Thymus (tissue), 11 donors: ENCODE results near the gene MMS22L. TPM values are rescaled to one million over a fixed set of nuclear protein-coding genes. Genes with fewer than 3 reads are reported as not detected.

Experiments used
- DNase-seq, 9 donors: peaks; one replicate each; pipeline ENCODE4 v3.0.0-alpha.2; 2013; ENCODE audit warnings: low spot score in 9 of 9, low read depth in 6 of 9, missing footprints in 1 of 9
- H3K27ac ChIP-seq, 2 donors: one replicate each; pipeline ENCODE4 v1.5.1; 2013; ENCODE audit warnings: control low read depth in 1 of 2, low read depth in 1 of 2, low read length in 1 of 2, mild to moderate bottlenecking in 1 of 2, moderate library complexity in 1 of 2
- H3K27me3 ChIP-seq, 2 donors: one replicate each; pipeline ENCODE4 v1.5.1; 2013; ENCODE audit warnings: low read length in 1 of 2; ENCODE audit not compliant: control insufficient read depth in 2 of 2, insufficient read depth in 1 of 2
- H3K36me3 ChIP-seq, 2 donors: one replicate each; pipeline ENCODE4 v1.5.1; 2013; ENCODE audit warnings: low read length in 1 of 2, mild to moderate bottlenecking in 1 of 2, moderate library complexity in 1 of 2; ENCODE audit not compliant: control insufficient read depth in 2 of 2, insufficient read depth in 2 of 2
- H3K4me1 ChIP-seq, 2 donors: one replicate each; pipeline ENCODE4 v1.5.1; 2013; ENCODE audit warnings: low read length in 2 of 2; ENCODE audit not compliant: control insufficient read depth in 2 of 2, insufficient read depth in 2 of 2
- H3K4me3 ChIP-seq, 2 donors: one replicate each; pipeline ENCODE4 v1.5.1; 2013; ENCODE audit warnings: low read length in 2 of 2, control low read depth in 1 of 2, mild to moderate bottlenecking in 1 of 2
- H3K9me3 ChIP-seq, 2 donors: one replicate each; pipeline ENCODE4 v1.5.1; 2013; ENCODE audit warnings: low read length in 1 of 2, mild to moderate bottlenecking in 1 of 2; ENCODE audit not compliant: control insufficient read depth in 2 of 2, insufficient read depth in 1 of 2
- WGBS: extraction: QIAGEN DNeasy Blood & Tissue Kit; methylation state at CpG from one replicate; pipeline ENCODE4 v1.1.7; 2013; 5-methylcytosine and 5-hydroxymethylcytosine counted together
- polyA plus RNA-seq: library from polyadenylated mRNA; stranded (reverse); fragments of 200-250 nt; gene quantifications from one replicate; pipeline ENCODE4 v1.2.3, GENCODE V29; 2013
- total RNA-seq: library from RNA; stranded (reverse); fragments of 120-200 nt; gene quantifications from one replicate; pipeline ENCODE4 v1.2.4, GENCODE V29; 2013
- donor health status: healthy.

MMS22L gene
- total and polyA plus RNA-seq, 2 donors: 2.2 to 15.8 TPM

DNA sequence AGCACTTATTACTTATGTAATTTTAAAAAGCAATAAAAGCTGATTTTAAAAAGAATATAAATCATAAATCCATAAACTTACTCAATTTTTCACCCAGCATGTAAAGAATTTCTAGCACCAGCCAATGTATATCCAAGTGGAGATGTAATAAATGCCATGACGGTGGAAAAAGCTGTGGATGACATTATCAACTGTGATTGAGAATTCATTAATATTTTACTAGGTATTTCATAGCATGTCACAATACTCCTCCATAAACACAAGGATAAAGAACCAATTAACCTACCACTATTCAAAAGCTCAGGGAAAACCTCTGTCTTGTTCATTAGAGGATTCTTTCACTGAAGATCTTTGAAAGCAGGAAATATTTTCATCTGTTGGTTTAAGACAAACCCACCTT lies 13.2 kb downstream of the MMS22L start:
- H3K9me3 ChIP-seq: no peaks in the 10 kb centered on the region
- no peaks in the 10 kb centered on the region for H3K4me1 ChIP-seq
- no peak overlapping the region for H3K27ac ChIP-seq
- H3K4me3 ChIP-seq: no peak overlapping the region
- H3K27me3 ChIP-seq: no peaks in the 10 kb centered on the region
- peaks cover 4 to 39% of the 10 kb centered on the region in 2 donors for H3K36me3 ChIP-seq
- DNase-seq: no peak
- 98% methylated on average over 1 of the region's 1 CpG for WGBS

DNA sequence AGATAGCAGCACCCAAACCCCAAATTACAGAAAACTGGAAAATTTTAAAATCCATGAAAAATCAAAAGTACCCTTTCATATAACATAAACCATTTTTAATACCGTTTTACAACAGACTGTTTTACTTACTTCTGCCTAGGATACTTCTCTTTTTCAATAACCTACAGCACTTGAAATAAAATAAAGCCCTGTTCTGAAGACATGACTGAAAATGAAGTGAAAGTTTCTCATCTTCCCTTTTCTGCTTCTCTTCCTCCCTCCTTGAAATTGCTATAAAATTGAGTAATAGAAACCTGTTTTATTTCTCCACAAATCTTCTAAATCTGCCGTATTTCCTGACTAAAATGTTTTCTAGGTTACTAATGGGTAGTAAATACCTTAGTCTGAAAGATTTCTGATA lies 20.3 kb downstream of the MMS22L start:
- Histone ChIP-seq H3K4me1 (no peaks in the 10 kb centered on the region), H3K27ac (no peak overlapping the region), H3K9me3 (no peaks in the 10 kb centered on the region), H3K4me3 (no peak overlapping the region), H3K27me3 (no peaks in the 10 kb centered on the region), H3K36me3 (peaks cover 5 to 24% of the 10 kb centered on the region in 2 donors)
- 96% methylated on average over 2 of the region's 2 CpGs for WGBS
- DNase-seq: no peak

DNA sequence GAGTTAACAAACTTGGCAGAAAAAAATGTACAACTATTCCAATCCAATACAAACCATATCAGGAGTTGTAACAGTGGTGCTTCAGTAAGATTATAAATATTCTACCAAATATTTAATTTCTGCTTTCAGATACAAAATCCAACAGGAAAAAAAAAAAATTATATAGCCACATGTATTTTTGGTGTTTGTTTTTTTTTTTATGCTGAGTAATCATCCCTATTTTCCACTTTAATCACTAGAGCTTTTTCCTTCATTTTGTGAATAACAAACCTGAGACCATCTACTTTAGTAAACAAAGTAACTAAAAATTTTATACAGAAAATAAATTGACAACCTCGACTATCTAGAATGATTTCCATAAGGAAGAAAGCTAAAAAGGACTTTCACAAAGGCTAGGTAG lies 36.2 kb downstream of the MMS22L start:
- H3K36me3 ChIP-seq: peaks cover 21 to 25% of the 10 kb centered on the region in 2 donors
- WGBS: 99% methylated on average over 1 of the region's 1 CpG
- H3K27ac ChIP-seq: no peak overlapping the region
- H3K9me3 ChIP-seq: no peaks in the 10 kb centered on the region
- H3K4me3 ChIP-seq: no peak overlapping the region
- no peaks in the 10 kb centered on the region for H3K4me1 ChIP-seq
- no peak for DNase-seq
- no peaks in the 10 kb centered on the region for H3K27me3 ChIP-seq

DNA sequence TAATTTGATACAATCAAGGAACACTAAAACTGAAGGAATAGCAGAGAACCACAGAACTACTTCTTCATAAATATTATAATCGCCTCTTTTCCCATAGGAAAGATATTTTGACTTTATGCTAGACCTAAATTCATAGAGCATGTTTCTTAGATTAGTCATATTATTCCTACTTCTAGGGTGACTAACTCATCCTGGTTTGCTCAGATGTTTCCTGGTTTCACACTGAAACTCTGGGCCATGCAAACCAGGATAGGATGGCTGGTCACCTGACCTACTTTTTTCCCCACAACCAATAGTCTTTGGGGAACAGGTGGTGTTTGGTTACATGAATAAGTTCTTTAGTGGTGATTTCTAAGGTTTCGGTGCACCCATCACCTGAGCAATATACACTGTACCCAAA lies 42.8 kb downstream of the MMS22L start:
- no peaks in the 10 kb centered on the region for H3K4me1 ChIP-seq
- no peak overlapping the region for H3K27ac ChIP-seq
- H3K9me3 ChIP-seq: no peaks in the 10 kb centered on the region
- 98% methylated on average over 2 of the region's 2 CpGs for WGBS
- no peaks in the 10 kb centered on the region for H3K27me3 ChIP-seq
- DNase-seq: no peak
- no peak overlapping the region for H3K4me3 ChIP-seq
- peaks cover 14 to 29% of the 10 kb centered on the region in 2 donors for H3K36me3 ChIP-seq

DNA sequence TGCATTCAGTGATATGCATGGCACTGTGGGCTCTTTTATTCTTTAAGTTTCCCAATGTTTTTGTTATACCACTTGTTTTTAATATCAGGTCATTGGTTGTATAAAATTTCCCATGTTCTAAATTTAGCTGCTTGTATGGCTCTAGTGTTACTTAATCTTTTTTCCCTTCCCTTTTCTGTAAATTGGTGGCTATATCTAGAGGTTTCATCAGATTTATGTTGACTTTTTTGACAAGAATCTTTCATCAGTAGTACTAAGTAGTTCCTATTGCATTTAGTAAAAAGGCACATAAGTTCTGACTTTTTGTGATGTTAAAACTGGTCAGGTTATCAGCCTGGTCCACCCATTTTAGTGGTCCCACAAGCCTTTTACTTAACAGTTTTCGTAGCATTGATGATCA lies 51.1 kb downstream of the MMS22L start:
- WGBS: 99% methylated on average over 1 of the region's 1 CpG
- no peaks in the 10 kb centered on the region for H3K4me1 ChIP-seq
- no peak for DNase-seq
- H3K36me3 ChIP-seq: peaks cover 0 to 36% of the 10 kb centered on the region in 2 donors
- H3K27me3 ChIP-seq: no peaks in the 10 kb centered on the region
- H3K27ac ChIP-seq: no peak overlapping the region
- no peaks in the 10 kb centered on the region for H3K9me3 ChIP-seq
- H3K4me3 ChIP-seq: no peak overlapping the region

DNA sequence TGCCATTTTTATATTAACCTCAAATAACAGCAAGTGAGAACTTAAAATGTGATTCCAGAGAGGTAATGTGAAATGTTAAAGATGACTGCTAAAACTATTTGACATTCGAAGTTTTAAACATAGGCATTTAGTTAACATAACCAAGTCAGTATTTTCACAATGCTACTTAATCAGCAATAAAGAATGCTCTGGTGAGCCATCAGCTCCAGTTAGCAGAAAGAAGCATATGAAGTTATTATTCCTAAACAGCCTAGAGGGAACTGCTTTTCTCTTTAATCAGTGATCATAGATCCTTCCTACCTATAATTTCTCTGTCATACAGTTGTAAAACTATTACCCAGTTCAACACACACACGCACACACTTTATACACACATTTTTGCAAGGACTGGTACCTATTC lies 60.1 kb downstream of the MMS22L start:
- H3K4me1 ChIP-seq: no peaks in the 10 kb centered on the region
- peaks cover 0 to 11% of the 10 kb centered on the region in 2 donors for H3K36me3 ChIP-seq
- H3K27ac ChIP-seq: no peak overlapping the region
- 100% methylated on average over 2 of the region's 2 CpGs for WGBS
- H3K9me3 ChIP-seq: no peaks in the 10 kb centered on the region
- no peaks in the 10 kb centered on the region for H3K27me3 ChIP-seq
- H3K4me3 ChIP-seq: no peak overlapping the region
- DNase-seq: no peak

DNA sequence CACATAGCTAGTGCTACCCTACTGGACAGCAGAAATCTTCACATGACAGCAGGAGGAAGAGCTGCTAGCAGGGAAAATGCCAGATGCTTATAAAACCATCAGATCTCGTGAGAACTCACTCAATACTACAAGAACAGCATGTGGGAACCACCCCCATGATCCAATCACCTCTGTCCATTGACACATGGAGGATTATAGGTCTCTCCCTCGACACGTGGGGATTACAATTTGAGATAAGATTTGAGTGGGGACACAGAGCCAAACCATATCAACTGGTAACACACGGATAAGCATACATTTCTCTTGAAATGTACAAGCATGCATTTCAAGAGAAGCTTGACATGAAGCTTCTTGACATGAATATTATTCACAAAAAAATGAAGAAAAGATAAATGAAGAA lies 64.1 kb downstream of the MMS22L start:
- no peak overlapping the region for H3K4me3 ChIP-seq
- H3K27me3 ChIP-seq: no peaks in the 10 kb centered on the region
- H3K27ac ChIP-seq: no peak overlapping the region
- DNase-seq: no peak
- H3K9me3 ChIP-seq: no peaks in the 10 kb centered on the region
- 97% methylated on average over 4 of the region's 4 CpGs for WGBS
- H3K4me1 ChIP-seq: no peaks in the 10 kb centered on the region
- peaks cover 0 to 4% of the 10 kb centered on the region in 2 donors for H3K36me3 ChIP-seq

DNA sequence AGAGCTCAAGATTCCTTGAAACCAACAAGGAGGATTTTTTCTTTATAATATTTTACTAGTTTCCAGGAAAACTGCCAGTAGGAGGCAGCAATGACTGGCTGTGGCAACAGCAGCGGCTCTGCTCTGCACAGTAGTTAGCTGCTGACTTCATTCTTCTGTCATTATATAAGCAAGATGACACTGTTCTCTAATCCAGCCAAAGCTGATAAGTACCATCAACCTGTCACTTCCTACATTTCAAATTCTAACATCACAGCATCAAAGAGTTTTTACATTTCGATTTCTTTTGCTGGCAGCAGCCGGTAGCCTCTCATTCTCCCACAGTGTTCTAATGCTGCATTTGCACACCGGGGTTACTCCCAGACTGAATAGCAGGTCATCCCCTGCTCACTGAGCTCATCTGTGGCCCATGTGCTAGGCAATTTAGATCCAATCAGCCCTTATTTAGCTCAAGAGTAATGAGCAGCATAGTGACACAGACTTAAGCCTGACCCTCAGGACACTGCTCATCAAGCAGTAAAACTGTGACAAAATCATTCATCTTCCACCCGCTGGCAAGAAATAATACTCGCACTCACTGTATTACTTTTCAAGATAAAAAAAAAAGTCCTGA lies 67.8 kb downstream of the MMS22L start:
- 95% methylated on average over 6 of the region's 6 CpGs for WGBS
- no peaks in the 10 kb centered on the region for H3K9me3 ChIP-seq
- peaks cover 0 to 4% of the 10 kb centered on the region in 2 donors for H3K36me3 ChIP-seq
- no peaks in the 10 kb centered on the region for H3K4me1 ChIP-seq
- no peaks in the 10 kb centered on the region for H3K27me3 ChIP-seq
- H3K27ac ChIP-seq: no peak overlapping the region
- H3K4me3 ChIP-seq: no peak overlapping the region
- peak in 1 of 9 donors; percentile 4 for DNase-seq

DNA sequence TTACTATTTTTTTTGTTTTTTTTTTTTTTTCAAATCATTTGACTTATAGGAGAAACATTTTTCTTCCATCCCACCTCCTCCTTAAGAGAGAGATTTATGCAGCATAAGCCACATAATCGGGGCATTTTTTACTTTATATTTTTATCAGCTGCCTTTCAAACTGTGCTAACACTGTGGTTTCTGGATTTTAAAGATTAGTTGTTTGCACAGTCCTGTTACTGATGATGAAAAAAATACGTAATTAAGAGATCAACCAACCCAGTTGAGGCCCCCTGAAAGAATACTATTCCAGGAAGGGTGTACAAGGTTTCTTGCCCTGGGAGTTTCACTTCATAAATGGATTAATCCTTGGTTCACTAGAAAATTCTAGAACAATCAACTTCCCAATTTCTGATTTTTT lies 68.3 kb downstream of the MMS22L start:
- H3K4me1 ChIP-seq: no peaks in the 10 kb centered on the region
- no peaks in the 10 kb centered on the region for H3K27me3 ChIP-seq
- no peak overlapping the region for H3K27ac ChIP-seq
- 71% methylated on average over 2 of the region's 2 CpGs for WGBS
- H3K4me3 ChIP-seq: no peak overlapping the region
- no peak for DNase-seq
- H3K36me3 ChIP-seq: peaks cover 0 to under 1% of the 10 kb centered on the region in 2 donors
- no peaks in the 10 kb centered on the region for H3K9me3 ChIP-seq
